Activated CD4-positive, alpha-beta T cell treated with anti-CD3 and anti-CD28 coated beads, Interleukin-2, Interleukin-4, amounts not matched to agents 100 ng/mL and 50 ng/mL, durations not matched to agents 16 hours and 8 hours (primary cell): ENCODE results near the gene WDR53.
"Not testable (repeated sequence)": the region's sequence is repeated elsewhere in the genome, so short reads cannot be mapped to it uniquely, and the experiment has no call there.

ENCODE experiments used
- DNase-seq: peaks from one replicate; pipeline ENCODE4 v3.0.0-alpha.2; 2020; ENCODE audit warnings: low spot score

The WDR53 gene

GRCh38 chr3:196568246-196569002 is at the start of gene WDR53, which contains the start of gene FBXO45:
Gene WDR53, minus strand, starts transcription at chr3:196568554. Its CDS starts 7,079 bp downstream, at chr3:196561475.
Gene FBXO45, plus strand, starts transcription at chr3:196568660. Its CDS starts 325 bp downstream, at chr3:196568985.
- peak; percentile 96 for DNase-seq

GRCh38 chr3:196617256-196617655 is 48.9 kb upstream of the WDR53 start:
- DNase-seq: no peak

GRCh38 chr3:196615234-196615633 is 46.9 kb upstream of the WDR53 start:
- not testable (repeated sequence) for DNase-seq

GRCh38 chr3:196611761-196612483 is 43.6 kb upstream of the WDR53 start:
- DNase-seq: no peak

- DNase-seq: no peak
Measured at GRCh38 chr3:196609805-196610515, 41.6 kb upstream of the WDR53 start.

- DNase-seq: peak; percentile 96
Measured at GRCh38 chr3:196609343-196609775, 41.0 kb upstream of the WDR53 start.

GRCh38 chr3:196608693-196609092 is 40.3 kb upstream of the WDR53 start:
- DNase-seq: no peak

- DNase-seq: peak; percentile 38
Measured at GRCh38 chr3:196604548-196604947, 36.2 kb upstream of the WDR53 start.

GRCh38 chr3:196603683-196604082 is 35.3 kb upstream of the WDR53 start:
- no peak for DNase-seq

- no peak for DNase-seq
Measured at GRCh38 chr3:196602673-196603072, 34.3 kb upstream of the WDR53 start.

GRCh38 chr3:196600359-196600758 is 32.0 kb upstream of the WDR53 start:
- no peak for DNase-seq

- no peak for DNase-seq
Measured at GRCh38 chr3:196599734-196600128, 31.4 kb upstream of the WDR53 start.

GRCh38 chr3:196597971-196598733 is 29.8 kb upstream of the WDR53 start:
- DNase-seq: peak; percentile 49

- DNase-seq: no peak
Measured at GRCh38 chr3:196596355-196596754, 28.0 kb upstream of the WDR53 start.

GRCh38 chr3:196590279-196590678 is 21.9 kb upstream of the WDR53 start:
- DNase-seq: no peak

- DNase-seq: no peak
Measured at GRCh38 chr3:196585044-196585757, 16.8 kb upstream of the WDR53 start.

- no peak for DNase-seq
Measured at GRCh38 chr3:196572389-196572788, 4.0 kb upstream of the WDR53 start.

GRCh38 chr3:196570332-196570731 is 2.0 kb upstream of the WDR53 start:
- DNase-seq: not testable (repeated sequence)

- peak; percentile 51 for DNase-seq
Measured at GRCh38 chr3:196569003-196569516, 706 bp upstream of the WDR53 start.

GRCh38 chr3:196563721-196564225 is 4.6 kb downstream of the WDR53 start:
- peak; percentile 77 for DNase-seq

- no peak for DNase-seq
Measured at GRCh38 chr3:196559826-196560225, 8.5 kb downstream of the WDR53 start.
